Measurements from ENCODE around the gene MED27. TPM values are rescaled to one million over a fixed set of nuclear protein-coding genes. Genes with fewer than 3 reads are reported as not detected.

MED27 gene
- total RNA-seq, 2 donors from 2014 or later: 12.0 to 18.8 TPM

DNA sequence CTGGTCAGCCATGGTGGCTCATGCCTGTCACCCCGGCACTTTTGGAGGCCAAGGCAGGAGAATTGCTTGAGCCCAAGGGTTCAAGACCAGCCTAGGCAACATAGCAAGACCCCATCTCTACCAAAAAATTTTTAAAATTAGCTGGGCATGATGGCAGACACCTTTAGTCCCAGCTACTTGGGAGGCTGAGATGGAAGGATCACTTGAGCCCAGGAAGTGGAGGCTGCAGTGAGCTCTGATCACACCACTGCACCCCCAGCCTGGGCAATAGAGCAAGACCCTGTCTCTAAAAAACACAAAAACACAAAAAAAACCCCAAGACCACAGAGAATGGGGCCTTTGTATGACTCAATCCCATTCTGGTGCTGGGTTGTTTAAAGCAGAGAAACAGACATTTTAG, 44.0 kb downstream of the MED27 start:
- Histone ChIP-seq H3K36me3 (no peaks in the 10 kb centered on the region), H3K4me3 (no peak overlapping the region), H3K27me3 (no peaks in the 10 kb centered on the region), H3K4me1 (no peaks in the 10 kb centered on the region), H3K9me3 (no peaks in the 10 kb centered on the region), H3K9ac (ENCODE audit: low read depth in 2 of 2, low read length in 2 of 2) (no peak overlapping the region), H3K27ac (no peak overlapping the region)
- TF ChIP-seq, protein P1, sequence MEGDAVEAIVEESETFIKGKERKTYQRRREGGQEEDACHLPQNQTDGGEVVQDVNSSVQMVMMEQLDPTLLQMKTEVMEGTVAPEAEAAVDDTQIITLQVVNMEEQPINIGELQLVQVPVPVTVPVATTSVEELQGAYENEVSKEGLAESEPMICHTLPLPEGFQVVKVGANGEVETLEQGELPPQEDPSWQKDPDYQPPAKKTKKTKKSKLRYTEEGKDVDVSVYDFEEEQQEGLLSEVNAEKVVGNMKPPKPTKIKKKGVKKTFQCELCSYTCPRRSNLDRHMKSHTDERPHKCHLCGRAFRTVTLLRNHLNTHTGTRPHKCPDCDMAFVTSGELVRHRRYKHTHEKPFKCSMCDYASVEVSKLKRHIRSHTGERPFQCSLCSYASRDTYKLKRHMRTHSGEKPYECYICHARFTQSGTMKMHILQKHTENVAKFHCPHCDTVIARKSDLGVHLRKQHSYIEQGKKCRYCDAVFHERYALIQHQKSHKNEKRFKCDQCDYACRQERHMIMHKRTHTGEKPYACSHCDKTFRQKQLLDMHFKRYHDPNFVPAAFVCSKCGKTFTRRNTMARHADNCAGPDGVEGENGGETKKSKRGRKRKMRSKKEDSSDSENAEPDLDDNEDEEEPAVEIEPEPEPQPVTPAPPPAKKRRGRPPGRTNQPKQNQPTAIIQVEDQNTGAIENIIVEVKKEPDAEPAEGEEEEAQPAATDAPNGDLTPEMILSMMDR (IDR thresholded peaks at IDR 0.05): no peak
- intact Hi-C loops (cut with DNase I): no loop called here
- DNase-seq: no peak

DNA sequence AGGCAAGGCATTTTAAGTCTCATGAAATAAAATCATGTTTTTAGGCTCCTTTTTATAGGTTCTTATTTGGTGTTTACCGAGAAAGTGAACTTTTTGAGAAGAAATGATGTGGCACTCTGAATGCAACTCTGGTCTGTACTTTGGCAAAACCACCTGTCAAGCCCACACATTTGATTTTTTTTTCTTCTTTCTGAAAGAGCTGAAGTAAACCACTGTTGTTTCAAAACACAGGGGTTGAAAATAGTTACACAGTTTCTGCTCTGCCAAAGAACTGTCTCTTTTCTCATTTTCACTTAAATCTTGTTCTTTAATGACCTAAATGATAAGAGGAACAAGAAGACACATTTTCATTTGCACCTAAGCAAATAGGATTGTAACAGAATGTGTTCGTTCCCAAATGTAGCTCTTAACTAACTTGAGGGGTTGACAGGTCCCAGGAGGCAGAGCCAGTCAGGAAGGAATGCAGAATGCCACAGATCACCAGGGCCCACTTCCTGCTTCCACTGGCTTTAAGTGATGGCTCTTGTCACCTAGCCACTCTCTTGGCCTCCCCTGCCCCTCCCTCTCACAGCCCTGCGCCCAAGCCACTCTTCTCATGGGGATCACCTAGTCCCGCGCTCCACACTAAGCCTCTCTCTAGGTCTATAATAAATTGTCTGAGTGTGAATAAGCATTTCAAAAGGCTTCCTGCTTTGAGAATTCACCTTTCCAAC, 47.3 kb downstream of the MED27 start:
- H3K9me3 ChIP-seq: no peaks in the 10 kb centered on the region
- no peak for DNase-seq
- no peak overlapping the region for H3K9ac ChIP-seq (ENCODE audit: low read depth in 2 of 2, low read length in 2 of 2)
- intact Hi-C loops (cut with DNase I): no loop called here
- H3K4me3 ChIP-seq: no peak overlapping the region
- no peaks in the 10 kb centered on the region for H3K27me3 ChIP-seq
- H3K36me3 ChIP-seq: no peaks in the 10 kb centered on the region
- H3K27ac ChIP-seq: no peak overlapping the region
- TF ChIP-seq, protein P1 (IDR thresholded peaks at IDR 0.05): no peak
- no peaks in the 10 kb centered on the region for H3K4me1 ChIP-seq

DNA sequence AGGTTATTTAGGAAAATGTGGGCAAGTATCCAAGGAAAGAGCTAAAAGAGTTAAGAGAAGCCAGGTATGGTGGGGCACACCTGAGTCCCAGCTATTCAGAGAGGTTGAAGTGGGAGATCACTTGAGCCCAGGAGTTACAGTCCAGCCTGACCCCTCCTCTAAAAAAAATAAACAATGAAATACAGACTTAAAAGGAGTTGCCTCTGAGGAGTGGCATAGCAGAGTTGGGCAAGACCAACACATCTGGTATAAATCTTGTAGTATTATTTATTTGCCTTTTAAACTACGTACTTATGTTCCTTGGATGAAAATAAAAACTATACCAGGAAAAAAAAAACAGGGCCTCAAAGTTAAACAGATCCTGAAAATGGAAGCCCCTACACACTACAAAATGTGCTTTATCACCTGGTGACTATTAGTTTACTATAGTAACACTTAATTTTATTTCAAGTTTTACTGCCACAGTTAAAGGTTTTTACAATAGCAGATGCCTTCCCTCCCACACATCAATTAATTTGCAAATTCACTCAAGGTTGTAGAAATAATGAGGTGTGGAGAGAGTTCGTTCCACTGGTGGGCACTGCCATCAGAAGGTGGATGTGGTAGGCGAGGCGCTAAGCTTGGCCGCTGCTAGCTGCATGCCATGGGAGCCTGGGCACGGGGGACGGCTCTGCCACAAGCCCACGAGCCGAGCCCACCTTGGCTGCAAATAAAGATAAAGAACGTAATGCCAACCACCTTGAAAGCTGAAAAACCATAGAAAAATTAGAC, 48.0 kb downstream of the MED27 start:
- no peak overlapping the region for H3K4me3 ChIP-seq
- TF ChIP-seq, protein P1 (IDR thresholded peaks at IDR 0.05): no peak
- H3K9me3 ChIP-seq: no peaks in the 10 kb centered on the region
- H3K27ac ChIP-seq: no peak overlapping the region
- H3K27me3 ChIP-seq: no peaks in the 10 kb centered on the region
- H3K9ac ChIP-seq (ENCODE audit: low read depth in 2 of 2, low read length in 2 of 2): no peak overlapping the region
- no peaks in the 10 kb centered on the region for H3K4me1 ChIP-seq
- no peaks in the 10 kb centered on the region for H3K36me3 ChIP-seq
- intact Hi-C loops (cut with DNase I): no loop called here
- no peak for DNase-seq

DNA sequence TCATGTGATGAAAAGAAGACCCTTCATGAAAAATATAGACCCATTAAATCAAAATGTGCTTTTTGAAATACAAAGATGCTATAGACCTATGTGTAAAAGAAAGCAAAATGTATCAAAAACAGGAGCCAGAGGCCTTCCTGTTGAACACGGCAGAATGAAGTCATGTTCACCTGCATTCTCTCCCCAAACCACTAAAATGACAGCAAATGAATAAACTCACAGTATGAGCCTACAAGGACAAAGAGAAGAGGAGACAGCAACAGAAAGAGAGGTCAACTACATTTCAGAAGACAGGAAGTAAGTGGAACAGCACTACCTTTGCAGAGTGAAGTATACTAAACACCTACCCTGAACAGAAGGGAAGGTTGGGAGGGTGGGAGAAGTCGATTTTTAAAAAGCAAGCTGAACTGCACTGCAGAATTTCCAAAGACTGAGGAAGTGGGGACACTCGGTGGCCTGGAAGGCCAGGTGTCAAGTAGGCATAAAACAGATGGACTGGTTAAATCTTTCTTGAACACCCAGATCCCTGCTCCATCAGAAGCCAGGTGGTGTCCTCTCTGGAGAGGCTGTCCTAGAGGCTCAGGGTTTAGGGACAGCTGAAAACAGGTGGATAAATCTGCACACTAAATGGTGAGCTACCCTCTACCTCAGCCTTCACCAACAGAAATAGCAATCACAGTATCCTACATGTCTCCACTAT, 48.9 kb downstream of the MED27 start:
- Histone ChIP-seq H3K27ac (no peak overlapping the region), H3K4me1 (no peaks in the 10 kb centered on the region), H3K27me3 (no peaks in the 10 kb centered on the region), H3K9ac (ENCODE audit: low read depth in 2 of 2, low read length in 2 of 2) (no peak overlapping the region), H3K4me3 (no peak overlapping the region), H3K9me3 (no peaks in the 10 kb centered on the region), H3K36me3 (no peaks in the 10 kb centered on the region)
- intact Hi-C loops (cut with DNase I): no loop called here
- DNase-seq: no peak
- TF ChIP-seq, protein P1 (IDR thresholded peaks at IDR 0.05): no peak

DNA sequence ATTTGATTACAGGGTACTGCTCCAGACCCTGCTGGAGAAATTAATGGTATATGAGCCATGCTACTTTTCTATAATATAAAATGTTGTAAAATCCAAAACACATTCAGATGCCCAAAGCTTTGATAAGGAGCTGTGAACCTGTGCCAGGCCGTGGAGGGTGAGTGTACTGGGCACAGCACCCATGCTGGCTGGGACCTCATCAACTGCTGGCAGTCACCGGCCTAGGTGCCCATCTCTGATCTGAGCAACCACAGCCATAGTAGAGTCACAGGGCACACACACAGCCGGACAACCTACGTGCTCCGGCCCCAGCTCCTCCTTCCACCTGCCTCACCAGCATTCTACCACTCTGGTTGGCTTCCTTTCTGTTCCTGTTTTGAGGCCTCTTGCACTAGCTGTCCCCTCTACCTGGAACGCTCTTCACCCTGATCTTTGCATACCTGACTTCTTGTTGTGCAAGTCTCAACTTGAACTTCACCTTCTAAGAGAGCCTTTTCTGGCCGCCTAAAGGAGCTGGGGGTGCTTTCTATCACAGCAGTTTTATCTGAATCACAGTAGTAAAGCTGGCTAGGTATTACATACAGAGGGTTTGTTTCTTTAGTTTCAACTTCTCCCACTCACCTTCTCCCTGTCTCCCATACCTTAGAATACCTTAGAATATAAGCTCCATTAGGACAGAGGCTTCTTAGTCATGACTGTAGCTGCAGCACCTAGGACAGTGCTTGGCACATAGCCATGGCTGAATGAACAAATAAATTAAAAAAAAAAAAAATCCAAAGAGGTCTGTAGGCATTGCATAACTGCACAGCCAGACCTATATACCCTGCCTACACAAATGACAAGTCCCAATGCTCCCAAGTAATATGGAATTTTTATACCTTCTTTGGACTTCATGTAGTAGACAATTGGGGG, 51.7 kb downstream of the MED27 start:
- H3K4me3 ChIP-seq: no peak overlapping the region
- H3K4me1 ChIP-seq: no peaks in the 10 kb centered on the region
- intact Hi-C loops (cut with DNase I): no loop called here
- H3K9me3 ChIP-seq: no peaks in the 10 kb centered on the region
- no peak overlapping the region for H3K9ac ChIP-seq (ENCODE audit: low read depth in 2 of 2, low read length in 2 of 2)
- H3K27ac ChIP-seq: no peak overlapping the region
- no peak for DNase-seq
- no peaks in the 10 kb centered on the region for H3K36me3 ChIP-seq
- TF ChIP-seq, protein P1 (IDR thresholded peaks at IDR 0.05): no peak
- no peaks in the 10 kb centered on the region for H3K27me3 ChIP-seq

Data from colonic mucosa (tissue), 4 donors.